ENCODE measurements around the gene TSR1.
A peak's percentile ranks its signal among the peaks of the same experiment; 100 is the strongest.

TSR1 gene

GRCh38 chr17:2336215-2336851 is at the start of gene TSR1:
Gene TSR1 (minus strand): TSS chr17:2336457. CDS start chr17:2336427, 30 bp downstream.
- DNase-seq (ENCODE audit: low read depth), result peak; percentile 61
- peak within 1 kb of the TSS; percentile 91 for H3K4me3 ChIP-seq (ENCODE audit: low read depth, low read length)
- peak; percentile 24 for TF ChIP-seq CTCF (IDR thresholded peaks at IDR 0.05; ENCODE audit: low read depth, low read length, missing control alignments)

- no peak overlapping the region for H3K4me3 ChIP-seq (ENCODE audit: low read depth, low read length)
- no peak for TF ChIP-seq CTCF (IDR thresholded peaks at IDR 0.05; ENCODE audit: low read depth, low read length, missing control alignments)
- no peak for DNase-seq (ENCODE audit: low read depth)
Measured at GRCh38 chr17:2385240-2386210, 49.3 kb upstream of the TSR1 start.

GRCh38 chr17:2384439-2385127 is 48.3 kb upstream of the TSR1 start:
- DNase-seq (ENCODE audit: low read depth), result no peak

GRCh38 chr17:2383628-2384167 is 47.4 kb upstream of the TSR1 start:
- no peak for TF ChIP-seq CTCF (IDR thresholded peaks at IDR 0.05; ENCODE audit: low read depth, low read length, missing control alignments)
- no peak overlapping the region for H3K4me3 ChIP-seq (ENCODE audit: low read depth, low read length)
- DNase-seq (ENCODE audit: low read depth), result no peak

More at GRCh38 chr17:2384439-2385127, 48.3 kb upstream of the TSR1 start:
- no peak overlapping the region for H3K4me3 ChIP-seq (ENCODE audit: low read depth, low read length)
- TF ChIP-seq CTCF (IDR thresholded peaks at IDR 0.05; ENCODE audit: low read depth, low read length, missing control alignments), result no peak

GRCh38 chr17:2380950-2381649 is 44.8 kb upstream of the TSR1 start:
- no peak for TF ChIP-seq CTCF (IDR thresholded peaks at IDR 0.05; ENCODE audit: low read depth, low read length, missing control alignments)
- no peak for DNase-seq (ENCODE audit: low read depth)
- H3K4me3 ChIP-seq (ENCODE audit: low read depth, low read length), result no peak overlapping the region

All from GM12864 (cell line).